MCF 10A (cell line): ENCODE results near the gene CLNK. TPM values are rescaled to one million over a fixed set of nuclear protein-coding genes. Genes with fewer than 3 reads are reported as not detected.

ENCODE experiments used
- BruUV-seq: library from RNA; stranded (reverse); fragments of 400-500 nt; replicated peaks from 2 replicates; lab custom pipeline; 2021; lab: Mats Ljungman, UMichigan
- CTCF ChIA-PET: fragments of 300-600 bp; sonication (Branson Sonifier 250); formaldehyde crosslinking; extraction: SDS; loops from one replicate; lab custom pipeline; 2021; ENCODE audit warnings: antibody characterized with exemption, inconsistent platforms; lab: Yijun Ruan, JAX
- POLR2A ChIA-PET: fragments of 300-600, 350-650 bp; sonication (Branson Sonifier 250); formaldehyde crosslinking; extraction: SDS; loops from one replicate; lab custom pipeline; 2020; ENCODE audit warnings: antibody characterized with exemption, inconsistent platforms; lab: Yijun Ruan, JAX
- DNase-seq: peaks from one replicate; pipeline ENCODE4 v3.0.0-alpha.2; 2018; ENCODE audit not compliant: unreplicated experiment
- H3K27ac Mint-ChIP-seq: one replicate; pipeline ENCODE4 v1.8.0; 2022; ENCODE audit warnings: mild to moderate bottlenecking, low read depth, mixed read lengths; ENCODE audit not compliant: unreplicated experiment
- H3K27me3 Mint-ChIP-seq: one replicate; pipeline ENCODE4 v1.8.0; 2022; ENCODE audit warnings: mixed read lengths; ENCODE audit not compliant: insufficient read depth, unreplicated experiment
- H3K36me3 Mint-ChIP-seq: one replicate; pipeline ENCODE4 v1.8.0; 2022; ENCODE audit warnings: mild to moderate bottlenecking, moderate library complexity, mixed read lengths; ENCODE audit not compliant: insufficient read depth, unreplicated experiment
- H3K4me1 Mint-ChIP-seq: one replicate; pipeline ENCODE4 v1.8.0; 2022; ENCODE audit warnings: mixed read lengths; ENCODE audit not compliant: insufficient read depth, unreplicated experiment
- H3K4me3 Mint-ChIP-seq: one replicate; pipeline ENCODE4 v1.8.0; 2022; ENCODE audit warnings: mild to moderate bottlenecking, moderate library complexity, mixed read lengths; ENCODE audit not compliant: unreplicated experiment
- H3K9me3 Mint-ChIP-seq: one replicate; pipeline ENCODE4 v1.8.0; 2022; ENCODE audit warnings: mixed read lengths; ENCODE audit not compliant: unreplicated experiment
- CTCF ChIP-seq: fragments of 200-600 bp; IDR thresholded peaks from one replicate; pipeline ENCODE4 v1.8.0; 2022; ENCODE audit warnings: antibody characterized with exemption, mild to moderate bottlenecking; ENCODE audit not compliant: unreplicated experiment
- intact Hi-C: fragments of 100-400 bp; cut with micrococcal nuclease; formaldehyde crosslinking; loops from 2 replicates; pipeline ENCODE4 v1.14.1; 2022
- total RNA-seq: library from RNA; stranded (reverse); gene quantifications from 2 replicates; pipeline ENCODE4 v1.2.3, GENCODE V29; 2022

CLNK gene
- total RNA-seq, 1 experiment from 2014 or later, result not detected

GRCh38 chr4:10673817-10674369, 10.7 kb downstream of the CLNK start:
- H3K36me3 Mint-ChIP-seq, result no peaks in the 10 kb centered on the region
- no peak overlapping the region for H3K27ac Mint-ChIP-seq
- no peak overlapping the region for H3K4me3 Mint-ChIP-seq
- POLR2A ChIA-PET, result interaction anchor here (0.8 kb wide), 1 partner anchor 10 kb away, joined by 3 read pairs; no protein-coding TSS in a partner anchor
- BruUV-seq, result no TSS peak
- no peak for TF ChIP-seq CTCF
- H3K9me3 Mint-ChIP-seq, result peaks cover 27% of the 10 kb centered on the region
- no peaks in the 10 kb centered on the region for H3K27me3 Mint-ChIP-seq
- CTCF ChIA-PET, result no interaction called here
- H3K4me1 Mint-ChIP-seq, result no peaks in the 10 kb centered on the region
- intact Hi-C loops, result no loop called here
- DNase-seq, result no peak

DNA sequence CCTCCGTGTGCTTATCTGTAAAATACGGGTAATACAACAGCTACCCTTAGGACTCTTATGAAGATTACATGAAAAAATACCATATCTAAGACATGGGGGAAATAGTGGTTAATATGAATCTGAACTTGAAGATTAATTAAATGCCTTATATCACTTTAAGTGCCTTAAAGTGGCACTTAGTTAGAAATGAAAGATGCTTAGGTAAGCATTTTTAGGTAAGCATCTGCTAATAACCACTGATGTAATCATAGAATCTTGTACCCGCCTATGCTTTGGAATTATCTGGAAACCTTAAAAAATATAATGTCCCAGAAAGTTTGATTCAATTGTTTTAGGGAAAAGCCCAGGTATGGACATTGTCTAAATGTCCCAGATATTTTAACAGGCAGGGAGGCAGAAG, 12.2 kb downstream of the CLNK start:
- Mint-ChIP-seq H3K27ac (no peak overlapping the region), H3K9me3 (peaks cover 20% of the 10 kb centered on the region), H3K36me3 (no peaks in the 10 kb centered on the region), H3K27me3 (no peaks in the 10 kb centered on the region), H3K4me1 (no peaks in the 10 kb centered on the region), H3K4me3 (no peak overlapping the region)
- DNase-seq, result no peak
- intact Hi-C loops, result no loop called here
- POLR2A ChIA-PET, result no interaction called here
- CTCF ChIA-PET, result no interaction called here
- no peak for TF ChIP-seq CTCF
- BruUV-seq, result no TSS peak

- ChIA-PET POLR2A (no interaction called here), CTCF (no interaction called here)
- H3K4me3 Mint-ChIP-seq, result no peak overlapping the region
- H3K27ac Mint-ChIP-seq, result no peak overlapping the region
- peaks cover 15% of the 10 kb centered on the region for H3K9me3 Mint-ChIP-seq
- BruUV-seq, result no TSS peak
- H3K27me3 Mint-ChIP-seq, result no peaks in the 10 kb centered on the region
- no peak for TF ChIP-seq CTCF
- intact Hi-C loops, result no loop called here
- no peak for DNase-seq
- no peaks in the 10 kb centered on the region for H3K36me3 Mint-ChIP-seq
- H3K4me1 Mint-ChIP-seq, result no peaks in the 10 kb centered on the region
Observed at GRCh38 chr4:10671799-10672198, 12.8 kb downstream of the CLNK start.

DNA sequence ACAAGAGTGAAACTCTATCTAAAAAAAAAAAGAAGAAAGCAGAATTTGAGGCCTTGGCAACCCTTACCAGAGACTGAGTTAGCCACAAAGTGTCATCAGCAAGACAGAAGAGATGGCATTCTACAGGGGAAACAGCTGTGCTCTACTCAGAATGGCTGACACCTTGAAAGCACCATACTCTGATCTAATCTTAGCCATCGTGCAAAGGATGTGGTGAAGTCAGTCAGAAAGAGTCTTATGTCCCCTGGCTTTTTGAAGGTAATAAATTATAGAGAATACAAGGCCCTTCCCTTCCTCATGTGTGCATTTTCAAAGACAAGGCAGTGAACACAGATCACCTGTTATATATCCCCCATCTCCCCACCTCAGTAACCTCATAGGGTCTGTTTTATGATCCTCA, 13.2 kb downstream of the CLNK start:
- no peaks in the 10 kb centered on the region for H3K36me3 Mint-ChIP-seq
- TF ChIP-seq CTCF, result no peak
- peaks cover 11% of the 10 kb centered on the region for H3K9me3 Mint-ChIP-seq
- no peak overlapping the region for H3K4me3 Mint-ChIP-seq
- H3K27ac Mint-ChIP-seq, result no peak overlapping the region
- ChIA-PET CTCF (no interaction called here), POLR2A (no interaction called here)
- intact Hi-C loops, result no loop called here
- no peaks in the 10 kb centered on the region for H3K27me3 Mint-ChIP-seq
- BruUV-seq, result no TSS peak
- H3K4me1 Mint-ChIP-seq, result no peaks in the 10 kb centered on the region
- DNase-seq, result no peak
